Caco-2 (cell line): ENCODE measurements around the gene PSPN. TPM values are rescaled to one million over a fixed set of nuclear protein-coding genes. Genes with fewer than 3 reads are reported as not detected.

Experiments
- BruUV-seq: library from RNA; stranded (reverse); fragments of 400-500 nt; replicated peaks from 2 replicates; lab custom pipeline; 2021; lab: Mats Ljungman, UMichigan
- CTCF ChIA-PET: fragments of 300-600 bp; sonication (Branson Sonifier 250); formaldehyde crosslinking; loops from one replicate; lab custom pipeline; 2022; ENCODE audit warnings: antibody characterized with exemption; lab: Charles Lee
- POLR2A ChIA-PET: fragments of 300-600 bp; sonication (Branson Sonifier 250); formaldehyde crosslinking; loops from one replicate; lab custom pipeline; 2022; ENCODE audit warnings: antibody characterized with exemption; lab: Charles Lee
- DNase-seq, 2 experiments: peaks; one replicate each; pipeline versions ENCODE4 v3.0.0 to v3.0.0-alpha.2; 2020 to 2022
- H3K27me3 ChIP-seq: replicated peaks from 2 replicates; pipeline ENCODE4 v1.6.0; 2011; ENCODE audit warnings: low read length; ENCODE audit not compliant: control insufficient read depth, insufficient read depth
- H3K36me3 ChIP-seq: 2 replicates; pipeline ENCODE4 v1.5.1; 2011; ENCODE audit warnings: low read length; ENCODE audit not compliant: control insufficient read depth, insufficient read depth
- H3K4me1 ChIP-seq: fragments of 250-450 bp; sonication (Bioruptor Pico); 2 replicates; pipeline ENCODE4 v1.5.1; 2020; ENCODE audit warnings: mild to moderate bottlenecking
- H3K4me3 ChIP-seq: 2 replicates; pipeline ENCODE4 v1.5.1; 2011; ENCODE audit warnings: low read depth, mild to moderate bottlenecking, control low read depth, low read length
- H3K9me3 ChIP-seq: fragments of 250-450 bp; sonication (Bioruptor Pico); 2 replicates; pipeline ENCODE4 v1.5.1; 2020; ENCODE audit warnings: mild to moderate bottlenecking, moderate library complexity
- H3K27ac Mint-ChIP-seq: one replicate; pipeline ENCODE4 v1.8.0; 2022; ENCODE audit warnings: mixed read lengths; ENCODE audit not compliant: unreplicated experiment
- H3K27me3 Mint-ChIP-seq: one replicate; pipeline ENCODE4 v1.8.0; 2022; ENCODE audit warnings: mixed read lengths; ENCODE audit not compliant: insufficient read depth, unreplicated experiment
- H3K36me3 Mint-ChIP-seq: one replicate; pipeline ENCODE4 v1.8.0; 2022; ENCODE audit warnings: mild to moderate bottlenecking, mixed read lengths; ENCODE audit not compliant: insufficient read depth, unreplicated experiment
- H3K4me1 Mint-ChIP-seq: one replicate; pipeline ENCODE4 v1.8.0; 2022; ENCODE audit warnings: low read depth, mixed read lengths; ENCODE audit not compliant: unreplicated experiment
- H3K4me3 Mint-ChIP-seq: one replicate; pipeline ENCODE4 v1.8.0; 2022; ENCODE audit warnings: mild to moderate bottlenecking, moderate library complexity, mixed read lengths; ENCODE audit not compliant: unreplicated experiment
- H3K9me3 Mint-ChIP-seq: one replicate; pipeline ENCODE4 v1.8.0; 2022; ENCODE audit warnings: mixed read lengths; ENCODE audit not compliant: unreplicated experiment
- CTCF ChIP-seq, 2 experiments: fragments of 200-600 bp in 1 of 2; IDR thresholded peaks; 1 replicate in 1 of 2; 2 replicates in 1 of 2; pipeline versions ENCODE4 v1.5.1 to v1.8.0; 2011 to 2022; ENCODE audit warnings: antibody characterized with exemption in 1 of 2, control low read depth in 1 of 2, inconsistent platforms in 1 of 2, low read depth in 1 of 2, low read length in 1 of 2, mild to moderate bottlenecking in 1 of 2, moderate library complexity in 1 of 2; ENCODE audit not compliant: insufficient read depth in 1 of 2, severe bottlenecking in 1 of 2, unreplicated experiment in 1 of 2
- intact Hi-C: fragments of 100-400 bp; cut with micrococcal nuclease; formaldehyde crosslinking; loops from one replicate; pipeline ENCODE4 v1.10.0; 2022; ENCODE audit not compliant: unreplicated experiment
- total RNA-seq: library from RNA; stranded (reverse); gene quantifications from 2 replicates; pipeline ENCODE4 v1.2.3, GENCODE V29; 2022

The PSPN gene
- total RNA-seq, 1 experiment from 2014 or later: 2.9 TPM

- Mint-ChIP-seq H3K9me3 (no peaks in the 10 kb centered on the region), H3K4me1 (peaks cover 6% of the 10 kb centered on the region), H3K27ac (peak overlapping the region; percentile 99), H3K27me3 (no peaks in the 10 kb centered on the region), H3K36me3 (peaks cover 63% of the 10 kb centered on the region), H3K4me3 (peak overlapping the region; percentile 96)
- no peak for TF ChIP-seq CTCF (IDR thresholded peaks at IDR 0.05; ENCODE audit: insufficient read depth in 1 of 2, low read depth in 1 of 2, low read length in 1 of 2, severe bottlenecking in 1 of 2, unreplicated experiment in 1 of 2)
- DNase-seq: no peak
- ChIA-PET POLR2A (interaction anchor here (0.6 kb wide), 1 partner anchor 13 kb away, joined by 3 read pairs; the partner anchor contains the start of gene CLPP), CTCF (no interaction called here)
- Histone ChIP-seq H3K36me3 (no peaks in the 10 kb centered on the region; the same call in 1 of the 2 replicates), H3K9me3 (no peaks in the 10 kb centered on the region), H3K4me1 (peaks cover 32% of the 10 kb centered on the region), H3K27me3 (no peaks in the 10 kb centered on the region), H3K4me3 (peak overlapping the region; percentile 68)
- intact Hi-C loops: no loop called here
- BruUV-seq: no TSS peak
Measured at GRCh38 chr19:6374161-6374709, 1.5 kb downstream of the PSPN start.

GRCh38 chr19:6373813-6374108 is 2.0 kb downstream of the PSPN start:
- H3K4me1 Mint-ChIP-seq: peaks cover 6% of the 10 kb centered on the region
- Histone ChIP-seq H3K4me1 (peaks cover 29% of the 10 kb centered on the region), H3K9me3 (no peaks in the 10 kb centered on the region), H3K36me3 (no peaks in the 10 kb centered on the region; the same call in 1 of the 2 replicates), H3K4me3 (peak overlapping the region; percentile 68), H3K27me3 (no peaks in the 10 kb centered on the region)
- DNase-seq: no peak
- H3K4me3 Mint-ChIP-seq: peak overlapping the region; percentile 96
- CTCF ChIA-PET: no interaction called here
- POLR2A ChIA-PET: interaction anchor here (0.6 to 1.9 kb wide), 2 partner anchors 13 to 102 kb away, joined by 3 to 12 read pairs; partner anchors contain the start of gene CLPP
- intact Hi-C loops: loop anchor here (1.0 to 2.0 kb wide), 4 partner anchors 12 to 103 kb away; partner anchors contain the start of genes CLPP and GTF2F1
- H3K9me3 Mint-ChIP-seq: no peaks in the 10 kb centered on the region
- no TSS peak for BruUV-seq
- H3K36me3 Mint-ChIP-seq: peaks cover 60% of the 10 kb centered on the region
- no peaks in the 10 kb centered on the region for H3K27me3 Mint-ChIP-seq
- peak overlapping the region; percentile 99 for H3K27ac Mint-ChIP-seq
- TF ChIP-seq CTCF (IDR thresholded peaks at IDR 0.05; ENCODE audit: insufficient read depth in 1 of 2, low read depth in 1 of 2, low read length in 1 of 2, severe bottlenecking in 1 of 2, unreplicated experiment in 1 of 2): no peak

GRCh38 chr19:6373096-6373812 is 2.5 kb downstream of the PSPN start:
- Histone ChIP-seq H3K4me3 (peak overlapping the region; percentile 97), H3K36me3 (no peaks in the 10 kb centered on the region; the same call in 1 of the 2 replicates), H3K4me1 (peaks cover 23% of the 10 kb centered on the region), H3K9me3 (no peaks in the 10 kb centered on the region), H3K27me3 (no peaks in the 10 kb centered on the region)
- POLR2A ChIA-PET: interaction anchor here (0.9 to 1.9 kb wide), 8 partner anchors 10 to 103 kb away, joined by 3 to 27 read pairs (median 12); partner anchors contain the start of genes CLPP, GTF2F1, KHSRP and SLC25A23
- DNase-seq: peak; percentile 98
- H3K27me3 Mint-ChIP-seq: no peaks in the 10 kb centered on the region
- H3K36me3 Mint-ChIP-seq: peaks cover 55% of the 10 kb centered on the region
- no TSS peak for BruUV-seq
- CTCF ChIA-PET: interaction anchor here (0.8 to 1.5 kb wide), 7 partner anchors 9 to 247 kb away, joined by 3 to 11 read pairs (median 6); partner anchors contain the start of genes CLPP and KHSRP
- no peaks in the 10 kb centered on the region for H3K9me3 Mint-ChIP-seq
- intact Hi-C loops: loop anchor here (1.0 to 2.0 kb wide), 4 partner anchors 12 to 103 kb away; partner anchors contain the start of genes CLPP and GTF2F1
- peaks cover 6% of the 10 kb centered on the region for H3K4me1 Mint-ChIP-seq
- H3K4me3 Mint-ChIP-seq: peak overlapping the region; percentile 96
- peak overlapping the region; percentile 99 for H3K27ac Mint-ChIP-seq
- no peak for TF ChIP-seq CTCF (IDR thresholded peaks at IDR 0.05; ENCODE audit: insufficient read depth in 1 of 2, low read depth in 1 of 2, low read length in 1 of 2, severe bottlenecking in 1 of 2, unreplicated experiment in 1 of 2)
